ENCODE data around the gene ZBTB2.

The ZBTB2 gene

DNA sequence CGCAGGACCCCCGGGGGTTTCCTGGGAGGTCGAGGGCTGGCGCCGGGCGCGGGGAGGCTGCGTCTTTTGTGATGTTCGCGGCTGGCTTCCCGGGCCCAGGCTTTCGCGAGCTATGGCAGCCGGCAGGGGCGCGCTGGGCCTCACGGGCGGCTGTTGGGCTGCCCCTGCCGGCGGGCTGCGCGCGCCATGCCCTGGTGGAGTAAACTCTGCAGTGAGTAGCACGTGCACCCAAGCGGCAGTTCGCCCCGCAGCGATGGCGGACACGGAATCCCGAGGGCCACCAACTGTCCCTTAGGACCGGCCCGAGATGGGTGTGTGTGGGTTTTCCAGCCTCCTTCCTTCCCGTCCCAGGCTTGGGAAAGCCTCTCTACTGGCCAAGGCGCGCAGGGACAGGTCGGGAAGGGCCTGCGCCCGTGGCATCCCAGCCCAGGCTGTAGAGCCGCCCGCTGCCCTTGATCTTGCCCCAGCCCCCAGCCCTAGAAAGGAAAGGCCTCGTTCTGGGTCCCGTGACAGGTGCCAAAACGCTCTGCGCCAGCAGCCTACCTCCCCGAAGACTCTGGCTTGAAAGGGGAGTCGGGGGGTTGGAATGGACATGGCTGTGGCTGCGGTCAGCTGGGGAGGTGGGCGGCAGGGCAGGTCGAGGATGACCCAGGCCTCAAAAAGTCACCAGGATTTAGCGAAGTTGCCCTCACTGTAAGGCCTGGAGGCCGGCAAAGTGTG is 49.7 kb downstream of the ZBTB2 start:
- no peak overlapping the region for H3K4me3 ChIP-seq (ENCODE audit: low read depth, low read length)
- H3K27me3 ChIP-seq (ENCODE audit: insufficient read depth, low read depth, severe bottlenecking): no peaks in the 10 kb centered on the region
- H3K27ac ChIP-seq: no peak overlapping the region
- no peak for DNase-seq
- H3K9me3 ChIP-seq (ENCODE audit: severe bottlenecking): no peaks in the 10 kb centered on the region
- no peak for TF ChIP-seq CTCF (IDR thresholded peaks at IDR 0.05; ENCODE audit: low read depth, low read length)
- no peaks in the 10 kb centered on the region for H3K36me3 ChIP-seq

DNA sequence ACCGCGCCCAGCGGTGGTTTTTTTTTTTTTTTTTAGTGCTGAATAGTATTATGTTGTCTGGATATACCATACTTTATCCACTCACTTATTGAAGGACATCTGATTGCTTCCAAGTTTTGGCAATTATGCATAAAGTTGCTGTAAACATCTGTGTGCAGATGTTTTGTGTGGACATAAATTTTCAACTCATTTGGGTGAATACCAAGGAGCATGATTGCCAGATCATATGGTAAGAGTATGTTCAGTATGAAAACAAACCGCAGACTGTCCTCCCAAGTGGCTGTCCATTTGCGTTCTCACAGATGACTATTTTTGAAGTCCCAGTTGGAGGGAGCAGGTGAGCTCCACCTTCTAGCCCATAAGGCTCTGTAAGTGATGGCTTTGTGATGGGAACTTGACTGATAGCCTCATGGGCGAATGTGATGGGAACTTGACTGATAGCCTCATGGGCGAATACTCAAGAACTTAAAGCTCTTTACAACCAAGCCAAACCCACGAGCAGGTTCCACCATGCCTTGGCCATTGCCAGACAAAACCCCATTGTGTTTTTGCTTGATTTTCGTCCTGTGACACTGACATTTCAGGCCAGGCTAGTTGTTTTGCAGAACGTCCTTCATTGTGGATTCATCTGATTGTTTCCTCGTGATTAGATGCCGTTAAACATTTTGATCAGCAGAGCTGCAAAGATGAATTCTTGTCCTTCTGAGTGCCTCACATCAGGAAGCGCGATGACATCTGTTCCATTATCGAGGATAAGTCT is 51.0 kb downstream of the ZBTB2 start:
- no peak overlapping the region for H3K4me3 ChIP-seq (ENCODE audit: low read depth, low read length)
- no peak for DNase-seq
- H3K9me3 ChIP-seq (ENCODE audit: severe bottlenecking): no peaks in the 10 kb centered on the region
- no peak overlapping the region for H3K27ac ChIP-seq
- H3K36me3 ChIP-seq: no peaks in the 10 kb centered on the region
- no peak for TF ChIP-seq CTCF (IDR thresholded peaks at IDR 0.05; ENCODE audit: low read depth, low read length)
- no peaks in the 10 kb centered on the region for H3K27me3 ChIP-seq (ENCODE audit: insufficient read depth, low read depth, severe bottlenecking)

DNA sequence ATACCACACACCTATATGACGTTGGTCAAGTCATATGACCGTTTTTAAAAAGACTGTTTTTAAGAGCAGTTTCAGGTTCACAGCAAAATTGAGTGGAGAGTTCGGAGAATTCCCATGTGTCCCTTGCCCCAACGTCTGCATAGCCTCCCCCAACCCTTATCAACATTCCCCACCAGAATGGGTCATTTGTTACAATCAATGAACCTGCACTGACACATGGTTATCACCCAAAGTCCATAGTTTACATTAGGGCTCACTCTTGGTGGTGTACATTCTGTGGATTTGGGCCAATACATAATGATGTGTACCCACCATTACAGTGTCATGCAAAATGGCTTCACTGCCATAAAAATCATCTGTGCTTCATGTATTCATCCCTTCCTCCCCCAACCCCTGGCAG is 52.0 kb downstream of the ZBTB2 start:
- no peaks in the 10 kb centered on the region for H3K9me3 ChIP-seq (ENCODE audit: severe bottlenecking)
- no peak overlapping the region for H3K4me3 ChIP-seq (ENCODE audit: low read depth, low read length)
- no peaks in the 10 kb centered on the region for H3K27me3 ChIP-seq (ENCODE audit: insufficient read depth, low read depth, severe bottlenecking)
- H3K36me3 ChIP-seq: no peaks in the 10 kb centered on the region
- H3K27ac ChIP-seq: no peak overlapping the region
- no peak for DNase-seq
- no peak for TF ChIP-seq CTCF (IDR thresholded peaks at IDR 0.05; ENCODE audit: low read depth, low read length)

DNA sequence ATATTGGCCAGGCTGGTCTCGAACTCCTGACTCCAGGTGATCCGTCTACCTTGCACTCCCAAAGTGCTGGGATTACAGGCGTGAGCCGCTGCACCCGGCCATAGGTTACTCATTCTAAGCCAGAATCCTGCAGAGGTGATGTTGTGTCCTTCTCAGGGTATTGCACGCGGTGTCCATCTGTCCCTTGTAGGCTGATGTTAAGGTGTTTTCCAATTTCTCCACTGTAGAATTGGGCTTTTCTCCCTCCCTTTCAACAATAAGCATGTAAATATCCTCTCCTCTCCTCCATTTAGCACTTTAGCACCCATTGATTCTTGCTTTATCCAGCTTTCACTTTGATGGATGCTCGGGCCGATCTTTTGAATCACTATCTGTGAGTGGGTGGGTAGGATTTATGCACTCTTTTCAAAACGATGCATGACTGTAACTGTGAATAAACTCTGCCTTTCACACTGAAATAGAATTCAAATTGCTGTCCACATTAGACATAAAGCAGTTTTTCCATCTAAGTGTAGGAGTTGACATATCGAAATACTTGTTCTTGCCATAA is 52.6 kb downstream of the ZBTB2 start:
- Histone ChIP-seq H3K27me3 (ENCODE audit: insufficient read depth, low read depth, severe bottlenecking) (no peaks in the 10 kb centered on the region), H3K36me3 (no peaks in the 10 kb centered on the region), H3K9me3 (ENCODE audit: severe bottlenecking) (no peaks in the 10 kb centered on the region), H3K4me3 (ENCODE audit: low read depth, low read length) (no peak overlapping the region), H3K27ac (no peak overlapping the region)
- no peak for TF ChIP-seq CTCF (IDR thresholded peaks at IDR 0.05; ENCODE audit: low read depth, low read length)
- no peak for DNase-seq

DNA sequence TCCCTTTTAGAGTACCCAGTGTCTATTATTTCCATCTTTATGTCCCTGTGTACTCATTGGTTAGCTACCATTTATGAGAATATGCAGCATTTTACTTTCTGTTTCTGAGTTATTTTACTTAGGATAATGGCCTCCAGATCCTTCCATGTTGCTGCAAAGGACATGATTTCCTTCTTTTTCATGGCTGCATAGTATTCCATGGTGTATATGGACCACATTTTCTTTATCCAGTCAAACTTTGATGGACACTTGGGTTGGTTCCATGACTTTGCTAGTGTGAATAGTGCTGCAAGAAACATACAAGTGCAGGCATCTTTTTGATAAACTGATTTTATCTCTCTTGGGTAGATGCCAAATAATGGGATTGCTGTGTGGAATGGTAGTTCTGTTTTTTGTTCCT is 55.4 kb downstream of the ZBTB2 start:
- H3K36me3 ChIP-seq: no peaks in the 10 kb centered on the region
- no peak for TF ChIP-seq CTCF (IDR thresholded peaks at IDR 0.05; ENCODE audit: low read depth, low read length)
- no peak overlapping the region for H3K4me3 ChIP-seq (ENCODE audit: low read depth, low read length)
- DNase-seq: no peak
- H3K27me3 ChIP-seq (ENCODE audit: insufficient read depth, low read depth, severe bottlenecking): no peaks in the 10 kb centered on the region
- H3K27ac ChIP-seq: no peak overlapping the region
- H3K9me3 ChIP-seq (ENCODE audit: severe bottlenecking): no peaks in the 10 kb centered on the region
